HepG2 (cell line): ENCODE results near the gene ACADVL. TPM values are rescaled to one million over a fixed set of nuclear protein-coding genes. Genes with fewer than 3 reads are reported as not detected.

ENCODE experiments used
- EEA1 ChIP-seq: sonication (generic); formaldehyde crosslinking; IDR thresholded peaks from 2 replicates; pipeline ENCODE4 v1.5.1; 2020; ENCODE audit warnings: mild to moderate bottlenecking, missing genetic modification reagents, borderline replicate concordance
- HNF1B ChIP-seq: sonication (generic); formaldehyde crosslinking; IDR thresholded peaks from 2 replicates; pipeline ENCODE4 v1.5.1; 2020; ENCODE audit warnings: mild to moderate bottlenecking, moderate library complexity, missing genetic modification reagents
- HNF4A ChIP-seq: sonication (generic); formaldehyde crosslinking; IDR thresholded peaks from 2 replicates; pipeline ENCODE4 v1.4.0; 2020; ENCODE audit warnings: missing genetic modification reagents
- MTA3 ChIP-seq: sonication (generic); formaldehyde crosslinking; IDR thresholded peaks from 2 replicates; pipeline ENCODE4 v1.4.0; 2020; ENCODE audit warnings: missing genetic modification reagents
- PITX1 ChIP-seq: sonication (generic); formaldehyde crosslinking; IDR thresholded peaks from 2 replicates; pipeline ENCODE4 v1.5.1; 2020; ENCODE audit warnings: mild to moderate bottlenecking, missing genetic modification reagents
- PRDM15 ChIP-seq: sonication (generic); formaldehyde crosslinking; IDR thresholded peaks from 2 replicates; pipeline ENCODE4 v1.4.0; 2020; ENCODE audit warnings: missing genetic modification reagents
- SYNCRIP ChIP-seq: fragments of 200-400 bp; formaldehyde crosslinking; IDR thresholded peaks from 2 replicates; pipeline ENCODE4 v1.6.1; 2018; ENCODE audit warnings: mild to moderate bottlenecking, low read depth, low read length; ENCODE audit not compliant: insufficient read depth
- ZBTB42 ChIP-seq: sonication (generic); formaldehyde crosslinking; IDR thresholded peaks from 2 replicates; pipeline ENCODE4 v1.5.0; 2020; ENCODE audit warnings: mild to moderate bottlenecking, missing genetic modification reagents
- ZBTB49 ChIP-seq: sonication (generic); formaldehyde crosslinking; IDR thresholded peaks from 2 replicates; pipeline ENCODE4 v1.4.0; 2020; ENCODE audit warnings: missing genetic modification reagents, borderline replicate concordance
- ZEB1 ChIP-seq: IDR thresholded peaks from 2 replicates; pipeline ENCODE4 v1.6.1; 2012; ENCODE audit warnings: mild to moderate bottlenecking, low read depth, inconsistent platforms; ENCODE audit not compliant: insufficient replicate concordance
- ZNF180 ChIP-seq: sonication (generic); formaldehyde crosslinking; IDR thresholded peaks from 2 replicates; pipeline ENCODE4 v1.4.0; 2020; ENCODE audit warnings: low read depth, missing genetic modification reagents, borderline replicate concordance
- ZNF20 ChIP-seq: sonication (generic); formaldehyde crosslinking; IDR thresholded peaks from 2 replicates; pipeline ENCODE4 v1.4.0; 2020; ENCODE audit warnings: mild to moderate bottlenecking, moderate library complexity, missing genetic modification reagents
- ZNF318 ChIP-seq: sonication (generic); formaldehyde crosslinking; IDR thresholded peaks from 2 replicates; pipeline ENCODE4 v1.4.0; 2020; ENCODE audit warnings: mild to moderate bottlenecking, missing genetic modification reagents
- ZSCAN31 ChIP-seq: sonication (generic); formaldehyde crosslinking; IDR thresholded peaks from 2 replicates; pipeline ENCODE4 v1.5.0; 2020; ENCODE audit warnings: low read depth, mild to moderate bottlenecking, missing genetic modification reagents
- polyA plus RNA-seq, 8 experiments: library from polyadenylated mRNA; depleted of rRNA in 3 of 8; stranded (reverse) in 7 of 8; unstranded in 1 of 8; fragments of >200 nt; fragmentation: Illumina TruSeq in 4 of 8; extraction: Trizol in 4 of 8; gene quantifications; 2 replicates each; pipeline versions ENCODE4 v1.2.1 to v1.2.3, GENCODE V29; 2011 to 2016; ENCODE audit warnings: low read depth in 4 of 8, missing spikeins in 1 of 8, mixed read lengths in 1 of 8; ENCODE audit not compliant: insufficient read depth in 1 of 8
- total RNA-seq, 5 experiments: library from RNA; depleted of rRNA; stranded (reverse); fragments of >200 nt; fragmentation: Illumina TruSeq; extraction: Trizol; gene quantifications; 2 replicates each; pipeline ENCODE4 v1.2.3, GENCODE V29; 2016; ENCODE audit warnings: low read depth in 1 of 5

Gene ACADVL
- total and polyA plus RNA-seq, 2 of the 13 experiments (the other 11 are each of a cell fraction or from before 2014, with no cell fraction given), result 219 to 412 TPM

- TF ChIP-seq PRDM15 (CRISPR knock-in tag) (no peak), HNF4A (CRISPR knock-in tag) (peak; percentile 17; the same call in 1 of the 2 replicates), HNF1B (CRISPR knock-in tag) (peak; percentile 69; the same call in 1 of the 2 replicates), ZSCAN31 (CRISPR knock-in tag) (no peak), ZNF180 (CRISPR knock-in tag) (no peak), ZNF20 (CRISPR knock-in tag) (no peak), ZBTB42 (CRISPR knock-in tag) (no peak), EEA1 (CRISPR knock-in tag) (no peak), SYNCRIP (no peak), PITX1 (CRISPR knock-in tag) (peak; percentile 70; the same call in 1 of the 2 replicates), ZEB1 (no peak), ZNF318 (no peak), MTA3 (no peak), ZBTB49 (CRISPR knock-in tag) (no peak)
Observed at GRCh38 chr17:7184091-7184488, 35.6 kb upstream of the ACADVL start (continued).
